H9 (cell line): Measurements from ENCODE around the gene COASY. TPM values are rescaled to one million over a fixed set of nuclear protein-coding genes. Genes with fewer than 3 reads are reported as not detected.

Source experiments
- DNase-seq: peaks from one replicate; pipeline ENCODE4 v3.0.0-alpha.2; 2017
- H2AFZ ChIP-seq: one replicate; pipeline ENCODE4 v1.6.1; 2013; ENCODE audit warnings: mild to moderate bottlenecking, low read length, control low read depth, moderate library complexity
- H2AK5ac ChIP-seq: 2 replicates; pipeline ENCODE4 v1.6.1; 2013; ENCODE audit warnings: low read length, control low read depth, mixed read lengths; ENCODE audit not compliant: insufficient read length
- H2BK120ac ChIP-seq: one replicate; pipeline ENCODE4 v1.6.1; 2013; ENCODE audit warnings: low read depth, mild to moderate bottlenecking, low read length, control low read depth, inconsistent platforms; ENCODE audit not compliant: poor library complexity, severe bottlenecking
- H2BK12ac ChIP-seq: 2 replicates; pipeline ENCODE4 v1.6.1; 2013; ENCODE audit warnings: low read length, control low read depth, mixed read lengths, low read depth; ENCODE audit not compliant: insufficient read length
- H2BK15ac ChIP-seq: 2 replicates; pipeline ENCODE4 v1.6.1; 2013; ENCODE audit warnings: low read depth, low read length, control low read depth
- H2BK20ac ChIP-seq: one replicate; pipeline ENCODE4 v1.6.1; 2013; ENCODE audit warnings: low read depth, mild to moderate bottlenecking, low read length, control low read depth, inconsistent platforms; ENCODE audit not compliant: poor library complexity, severe bottlenecking
- H2BK5ac ChIP-seq: 2 replicates; pipeline ENCODE4 v1.6.1; 2013; ENCODE audit warnings: low read length, control low read depth, mixed read lengths; ENCODE audit not compliant: insufficient read length
- H3K14ac ChIP-seq: 2 replicates; pipeline ENCODE4 v1.6.1; 2013; ENCODE audit warnings: low read length, control low read depth; ENCODE audit not compliant: insufficient read depth
- H3K18ac ChIP-seq: 2 replicates; pipeline ENCODE4 v1.6.1; 2013; ENCODE audit warnings: low read depth, mild to moderate bottlenecking, mixed read lengths, low read length, control low read depth; ENCODE audit not compliant: insufficient read length
- H3K23ac ChIP-seq: 2 replicates; pipeline ENCODE4 v1.6.1; 2013; ENCODE audit warnings: low read length, control low read depth, mixed read lengths, low read depth; ENCODE audit not compliant: insufficient read length
- H3K23me2 ChIP-seq: 2 replicates; pipeline ENCODE4 v1.6.1; 2013; ENCODE audit warnings: low read depth, mild to moderate bottlenecking, mixed read lengths, low read length, control low read depth; ENCODE audit not compliant: insufficient read length, poor library complexity, severe bottlenecking
- H3K27ac ChIP-seq: 2 replicates; pipeline ENCODE4 v1.5.1; 2013; ENCODE audit warnings: low read length, control low read depth, mixed read lengths, low read depth; ENCODE audit not compliant: insufficient read length
- H3K27me3 ChIP-seq: 2 replicates; pipeline ENCODE4 v1.6.1; 2013; ENCODE audit warnings: low read length, control low read depth, inconsistent platforms; ENCODE audit not compliant: insufficient read depth
- H3K4ac ChIP-seq: 2 replicates; pipeline ENCODE4 v1.6.1; 2013; ENCODE audit warnings: low read depth, mild to moderate bottlenecking, control low read depth, inconsistent platforms, low read length, moderate library complexity
- H3K4me1 ChIP-seq: 2 replicates; pipeline ENCODE4 v1.6.1; 2013; ENCODE audit warnings: low read length, control low read depth, inconsistent platforms; ENCODE audit not compliant: insufficient read depth
- H3K4me2 ChIP-seq: 2 replicates; pipeline ENCODE4 v1.6.1; 2013; ENCODE audit warnings: low read length, control low read depth, mixed read lengths; ENCODE audit not compliant: insufficient read length, insufficient read depth
- H3K56ac ChIP-seq: 2 replicates; pipeline ENCODE4 v1.6.1; 2013; ENCODE audit warnings: low read depth, mild to moderate bottlenecking, mixed read lengths, low read length, control low read depth; ENCODE audit not compliant: insufficient read length
- H3K79me1 ChIP-seq: 2 replicates; pipeline ENCODE4 v1.6.1; 2013; ENCODE audit warnings: low read depth, mild to moderate bottlenecking, moderate library complexity, low read length, control low read depth, inconsistent platforms; ENCODE audit not compliant: insufficient read depth, poor library complexity, severe bottlenecking
- H3K79me2 ChIP-seq: 2 replicates; pipeline ENCODE4 v1.6.1; 2013; ENCODE audit warnings: low read length, control low read depth, inconsistent platforms; ENCODE audit not compliant: insufficient read depth
- H3K9ac ChIP-seq: 2 replicates; pipeline ENCODE4 v1.6.1; 2013; ENCODE audit warnings: low read length, control low read depth, mixed read lengths; ENCODE audit not compliant: insufficient read length; ENCODE audit errors: extremely low read depth
- H3K9me3 ChIP-seq: one replicate; pipeline ENCODE4 v1.6.1; 2013; ENCODE audit warnings: low read depth, low read length, inconsistent platforms; ENCODE audit not compliant: control insufficient read depth
- H3T11ph ChIP-seq: one replicate; pipeline ENCODE4 v1.6.1; 2013; ENCODE audit warnings: mild to moderate bottlenecking, low read length, control low read depth, inconsistent platforms
- H4K20me1 ChIP-seq: one replicate; pipeline ENCODE4 v1.6.1; 2013; ENCODE audit not compliant: control insufficient read depth, insufficient read length, insufficient read depth
- H4K5ac ChIP-seq: 2 replicates; pipeline ENCODE4 v1.6.1; 2013; ENCODE audit warnings: low read depth, mild to moderate bottlenecking, mixed read lengths, low read length, control low read depth; ENCODE audit not compliant: insufficient read length
- H4K8ac ChIP-seq: replicated peaks from 2 replicates; pipeline ENCODE4 v1.6.1; 2013; ENCODE audit warnings: low read length, control low read depth, mixed read lengths, low read depth; ENCODE audit not compliant: insufficient read length
- H4K91ac ChIP-seq: 2 replicates; pipeline ENCODE4 v1.6.1; 2013; ENCODE audit warnings: low read depth, mild to moderate bottlenecking, moderate library complexity, mixed read lengths, low read length, control low read depth; ENCODE audit not compliant: insufficient read length
- H3K27ac Mint-ChIP-seq, 3 experiments: 2 replicates in 2 of 3; 3 replicates in 1 of 3; pipeline ENCODE4 v1.8.0; 2020 to 2021; ENCODE audit warnings: mixed read lengths in 3 of 3, mild to moderate bottlenecking in 1 of 3, moderate library complexity in 1 of 3
- H3K27me3 Mint-ChIP-seq: 2 replicates; pipeline ENCODE4 v1.8.0; 2021; ENCODE audit warnings: low read depth, mild to moderate bottlenecking, moderate library complexity, mixed read lengths
- H3K36me3 Mint-ChIP-seq, 3 experiments: 2 replicates in 2 of 3; 3 replicates in 1 of 3; pipeline ENCODE4 v1.8.0; 2020 to 2021; ENCODE audit warnings: low read depth in 3 of 3, mixed read lengths in 3 of 3; ENCODE audit not compliant: insufficient read depth in 1 of 3
- H3K4me1 Mint-ChIP-seq, 2 experiments: 2 replicates each; pipeline ENCODE4 v1.8.0; 2020; ENCODE audit warnings: mixed read lengths in 2 of 2
- H3K4me3 Mint-ChIP-seq, 2 experiments: 2 replicates in 1 of 2; 3 replicates in 1 of 2; pipeline ENCODE4 v1.8.0; 2020 to 2021; ENCODE audit warnings: mild to moderate bottlenecking in 2 of 2, mixed read lengths in 2 of 2, moderate library complexity in 1 of 2
- H3K9me3 Mint-ChIP-seq, 2 experiments: 2 replicates in 1 of 2; 3 replicates in 1 of 2; pipeline ENCODE4 v1.8.0; 2020; ENCODE audit warnings: mild to moderate bottlenecking in 2 of 2, mixed read lengths in 2 of 2, moderate library complexity in 1 of 2
- WGBS: extraction: QIAGEN DNeasy Blood & Tissue Kit; methylation state at CpG from one replicate; pipeline ENCODE4 v1.1.7; 2013; ENCODE audit warnings: missing lambda C conversion rate, low lambda C conversion rate, mixed read lengths; ENCODE audit not compliant: insufficient read length; ENCODE audit errors: extremely low coverage; 5-methylcytosine and 5-hydroxymethylcytosine counted together
- total RNA-seq: library from RNA; stranded (reverse); gene quantifications from 2 replicates; pipeline ENCODE4 v1.2.1, GENCODE V29; 2021
- TF ChIP-seq, protein P1 (sequence below): fragments of 200-600 bp; sonication (generic); conservative IDR thresholded peaks from 3 replicates; pipeline ENCODE4 v1.8.0; 2021; ENCODE audit warnings: antibody characterized with exemption, mild to moderate bottlenecking

Gene COASY
- total RNA-seq, 1 experiment from 2014 or later, result 84.1 TPM

DNA sequence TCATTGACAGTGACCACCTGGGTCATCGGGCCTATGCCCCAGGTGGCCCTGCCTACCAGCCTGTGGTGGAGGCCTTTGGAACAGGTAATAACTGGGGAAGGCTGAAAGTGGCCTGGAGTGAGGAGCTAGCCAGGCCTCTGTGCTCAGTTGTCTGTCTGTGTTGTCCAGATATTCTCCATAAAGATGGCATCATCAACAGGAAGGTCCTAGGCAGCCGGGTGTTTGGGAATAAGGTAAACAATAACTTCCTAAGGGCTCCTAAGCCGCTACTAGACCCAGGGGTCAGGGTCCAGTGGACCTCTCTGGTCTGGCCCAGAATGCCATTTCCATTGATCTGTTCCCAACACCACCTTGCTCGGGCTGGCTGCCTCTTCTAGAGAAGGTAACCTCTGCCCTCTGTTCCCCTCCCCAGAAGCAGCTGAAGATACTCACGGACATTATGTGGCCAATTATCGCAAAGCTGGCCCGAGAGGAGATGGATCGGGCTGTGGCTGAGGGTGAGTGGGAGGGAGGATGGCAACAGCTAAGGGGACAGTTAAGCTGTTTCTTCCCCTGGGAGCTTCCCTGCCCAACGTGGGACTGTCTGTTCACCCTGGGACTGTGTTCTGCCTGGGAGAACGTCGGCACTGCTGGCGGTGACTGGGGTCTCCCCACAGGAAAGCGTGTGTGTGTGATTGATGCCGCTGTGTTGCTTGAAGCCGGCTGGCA, 3.0 kb downstream of the COASY start:
- H3K23me2 ChIP-seq, result peaks cover 16% of the 10 kb centered on the region
- no peak overlapping the region for H3K23ac ChIP-seq
- peaks cover 4% of the 10 kb centered on the region for H3K79me1 ChIP-seq
- peaks cover 15 to 48% (median 40%) of the 10 kb centered on the region in 3 experiments for H3K36me3 Mint-ChIP-seq
- no peaks in the 10 kb centered on the region for H3K9me3 Mint-ChIP-seq
- no peak overlapping the region for H3K18ac ChIP-seq
- no peak overlapping the region for H3K56ac ChIP-seq
- peaks cover 2% of the 10 kb centered on the region; the same call in 1 of the 2 replicates for H3K4me1 ChIP-seq
- no peak overlapping the region for H4K5ac ChIP-seq
- H2BK20ac ChIP-seq, result no peak overlapping the region
- H4K20me1 ChIP-seq, result no peaks in the 10 kb centered on the region
- no peak overlapping the region for H2BK120ac ChIP-seq
- no peak overlapping the region for H3K4ac ChIP-seq
- H3K14ac ChIP-seq, result no peak overlapping the region
- no peak overlapping the region for H2AFZ ChIP-seq
- H3K27ac ChIP-seq, result no peak overlapping the region
- no peaks in the 10 kb centered on the region for H3K27me3 Mint-ChIP-seq
- H3K4me1 Mint-ChIP-seq, result peaks cover 17 to 25% of the 10 kb centered on the region in 2 experiments
- no peak overlapping the region for H3K9ac ChIP-seq
- H4K91ac ChIP-seq, result no peak overlapping the region
- WGBS, result no CpG with 5 or more reads among the region's 15 CpGs
- no peak overlapping the region for H2AK5ac ChIP-seq
- no peak overlapping the region for H2BK5ac ChIP-seq
- H2BK12ac ChIP-seq, result no peak overlapping the region
- no peaks in the 10 kb centered on the region for H3K9me3 ChIP-seq
- no peak overlapping the region for H3K27ac Mint-ChIP-seq
- H3K4me2 ChIP-seq, result no peak overlapping the region
- no peak for DNase-seq
- peaks cover 7% of the 10 kb centered on the region; the same call in 1 of the 2 replicates for H3K79me2 ChIP-seq
- TF ChIP-seq, protein P1, sequence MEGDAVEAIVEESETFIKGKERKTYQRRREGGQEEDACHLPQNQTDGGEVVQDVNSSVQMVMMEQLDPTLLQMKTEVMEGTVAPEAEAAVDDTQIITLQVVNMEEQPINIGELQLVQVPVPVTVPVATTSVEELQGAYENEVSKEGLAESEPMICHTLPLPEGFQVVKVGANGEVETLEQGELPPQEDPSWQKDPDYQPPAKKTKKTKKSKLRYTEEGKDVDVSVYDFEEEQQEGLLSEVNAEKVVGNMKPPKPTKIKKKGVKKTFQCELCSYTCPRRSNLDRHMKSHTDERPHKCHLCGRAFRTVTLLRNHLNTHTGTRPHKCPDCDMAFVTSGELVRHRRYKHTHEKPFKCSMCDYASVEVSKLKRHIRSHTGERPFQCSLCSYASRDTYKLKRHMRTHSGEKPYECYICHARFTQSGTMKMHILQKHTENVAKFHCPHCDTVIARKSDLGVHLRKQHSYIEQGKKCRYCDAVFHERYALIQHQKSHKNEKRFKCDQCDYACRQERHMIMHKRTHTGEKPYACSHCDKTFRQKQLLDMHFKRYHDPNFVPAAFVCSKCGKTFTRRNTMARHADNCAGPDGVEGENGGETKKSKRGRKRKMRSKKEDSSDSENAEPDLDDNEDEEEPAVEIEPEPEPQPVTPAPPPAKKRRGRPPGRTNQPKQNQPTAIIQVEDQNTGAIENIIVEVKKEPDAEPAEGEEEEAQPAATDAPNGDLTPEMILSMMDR, result no peak
- no peak overlapping the region for H4K8ac ChIP-seq
- no peak overlapping the region for H3T11ph ChIP-seq
- no peak overlapping the region for H2BK15ac ChIP-seq
- H3K4me3 Mint-ChIP-seq, result peak overlapping the region in 1 of 2 experiments; percentile 5; a peak in 2 of 5 replicates
- no peaks in the 10 kb centered on the region for H3K27me3 ChIP-seq
